ENCODE results near the gene RASA3.

- TF ChIP-seq, protein P1, sequence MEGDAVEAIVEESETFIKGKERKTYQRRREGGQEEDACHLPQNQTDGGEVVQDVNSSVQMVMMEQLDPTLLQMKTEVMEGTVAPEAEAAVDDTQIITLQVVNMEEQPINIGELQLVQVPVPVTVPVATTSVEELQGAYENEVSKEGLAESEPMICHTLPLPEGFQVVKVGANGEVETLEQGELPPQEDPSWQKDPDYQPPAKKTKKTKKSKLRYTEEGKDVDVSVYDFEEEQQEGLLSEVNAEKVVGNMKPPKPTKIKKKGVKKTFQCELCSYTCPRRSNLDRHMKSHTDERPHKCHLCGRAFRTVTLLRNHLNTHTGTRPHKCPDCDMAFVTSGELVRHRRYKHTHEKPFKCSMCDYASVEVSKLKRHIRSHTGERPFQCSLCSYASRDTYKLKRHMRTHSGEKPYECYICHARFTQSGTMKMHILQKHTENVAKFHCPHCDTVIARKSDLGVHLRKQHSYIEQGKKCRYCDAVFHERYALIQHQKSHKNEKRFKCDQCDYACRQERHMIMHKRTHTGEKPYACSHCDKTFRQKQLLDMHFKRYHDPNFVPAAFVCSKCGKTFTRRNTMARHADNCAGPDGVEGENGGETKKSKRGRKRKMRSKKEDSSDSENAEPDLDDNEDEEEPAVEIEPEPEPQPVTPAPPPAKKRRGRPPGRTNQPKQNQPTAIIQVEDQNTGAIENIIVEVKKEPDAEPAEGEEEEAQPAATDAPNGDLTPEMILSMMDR (IDR thresholded peaks at IDR 0.05; ENCODE audit: insufficient read depth, low read length): no peak
- TF ChIP-seq POLR2AphosphoS5 (IDR thresholded peaks at IDR 0.05; ENCODE audit: low read depth) (no peak), SPI1 (IDR thresholded peaks at IDR 0.05; ENCODE audit: borderline replicate concordance, low read depth) (no peak)
- TF ChIP-seq, protein P2, sequence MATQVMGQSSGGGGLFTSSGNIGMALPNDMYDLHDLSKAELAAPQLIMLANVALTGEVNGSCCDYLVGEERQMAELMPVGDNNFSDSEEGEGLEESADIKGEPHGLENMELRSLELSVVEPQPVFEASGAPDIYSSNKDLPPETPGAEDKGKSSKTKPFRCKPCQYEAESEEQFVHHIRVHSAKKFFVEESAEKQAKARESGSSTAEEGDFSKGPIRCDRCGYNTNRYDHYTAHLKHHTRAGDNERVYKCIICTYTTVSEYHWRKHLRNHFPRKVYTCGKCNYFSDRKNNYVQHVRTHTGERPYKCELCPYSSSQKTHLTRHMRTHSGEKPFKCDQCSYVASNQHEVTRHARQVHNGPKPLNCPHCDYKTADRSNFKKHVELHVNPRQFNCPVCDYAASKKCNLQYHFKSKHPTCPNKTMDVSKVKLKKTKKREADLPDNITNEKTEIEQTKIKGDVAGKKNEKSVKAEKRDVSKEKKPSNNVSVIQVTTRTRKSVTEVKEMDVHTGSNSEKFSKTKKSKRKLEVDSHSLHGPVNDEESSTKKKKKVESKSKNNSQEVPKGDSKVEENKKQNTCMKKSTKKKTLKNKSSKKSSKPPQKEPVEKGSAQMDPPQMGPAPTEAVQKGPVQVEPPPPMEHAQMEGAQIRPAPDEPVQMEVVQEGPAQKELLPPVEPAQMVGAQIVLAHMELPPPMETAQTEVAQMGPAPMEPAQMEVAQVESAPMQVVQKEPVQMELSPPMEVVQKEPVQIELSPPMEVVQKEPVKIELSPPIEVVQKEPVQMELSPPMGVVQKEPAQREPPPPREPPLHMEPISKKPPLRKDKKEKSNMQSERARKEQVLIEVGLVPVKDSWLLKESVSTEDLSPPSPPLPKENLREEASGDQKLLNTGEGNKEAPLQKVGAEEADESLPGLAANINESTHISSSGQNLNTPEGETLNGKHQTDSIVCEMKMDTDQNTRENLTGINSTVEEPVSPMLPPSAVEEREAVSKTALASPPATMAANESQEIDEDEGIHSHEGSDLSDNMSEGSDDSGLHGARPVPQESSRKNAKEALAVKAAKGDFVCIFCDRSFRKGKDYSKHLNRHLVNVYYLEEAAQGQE (IDR thresholded peaks at IDR 0.05; ENCODE audit: insufficient replicate concordance, low read depth): no peak
Measured at GRCh38 chr13:114089341-114089740, 43.1 kb downstream of the RASA3 start.
